ENCODE results near the gene STRIT1. TPM values are rescaled to one million over a fixed set of nuclear protein-coding genes. Genes with fewer than 3 reads are reported as not detected.

The STRIT1 gene
- total and polyA plus RNA-seq, 9 of the 15 experiments (the other 6 are each of a cell fraction or from before 2014, with no cell fraction given): not detected

- TF ChIP-seq ILF3 (IDR thresholded peaks at IDR 0.05; ENCODE audit: borderline replicate concordance): no peak
- TF ChIP-seq ZNF512 (tag; IDR thresholded peaks at IDR 0.05): no peak
- no peak for TF ChIP-seq ZNF707 (CRISPR knock-in tag; conservative IDR thresholded peaks at IDR 0.05)
- TF ChIP-seq PTTG1 (tag; IDR thresholded peaks at IDR 0.05; ENCODE audit: low read depth): no peak
- TF ChIP-seq ZNF75A (CRISPR knock-in tag; IDR thresholded peaks at IDR 0.05): no peak
- TF ChIP-seq BRF2 (IDR thresholded peaks at IDR 0.05; ENCODE audit: borderline replicate concordance, insufficient read depth, insufficient read length): no peak
- no peak for TF ChIP-seq NUFIP1 (IDR thresholded peaks at IDR 0.05; ENCODE audit: partially characterized antibody)
- TF ChIP-seq ARID4B (CRISPR knock-in tag; IDR thresholded peaks at IDR 0.05): no peak
- TF ChIP-seq GABPB2 (CRISPR knock-in tag; conservative IDR thresholded peaks at IDR 0.05): no peak
- TF ChIP-seq GATAD2A (IDR thresholded peaks at IDR 0.05): no peak
- TF ChIP-seq ATF4 (CRISPR knock-in tag; IDR thresholded peaks at IDR 0.05): no peak
- no peak for TF ChIP-seq BDP1 (IDR thresholded peaks at IDR 0.05; ENCODE audit: insufficient read depth, insufficient read length)
- TF ChIP-seq ELK3 (CRISPR knock-in tag; IDR thresholded peaks at IDR 0.05): no peak
- TF ChIP-seq ZNF717 (CRISPR knock-in tag; IDR thresholded peaks at IDR 0.05): no peak
- TF ChIP-seq ZNF764 (CRISPR knock-in tag; IDR thresholded peaks at IDR 0.05; ENCODE audit: low read depth): no peak
- TF ChIP-seq MCM2 (IDR thresholded peaks at IDR 0.05; ENCODE audit: low read depth): no peak
- TF ChIP-seq HIVEP1 (CRISPR knock-in tag; IDR thresholded peaks at IDR 0.05): no peak
- no peak for TF ChIP-seq PTBP1 (IDR thresholded peaks at IDR 0.05; ENCODE audit: low read depth, low read length)
- no peak for TF ChIP-seq XRCC3 (IDR thresholded peaks at IDR 0.05)
- TF ChIP-seq KLF13 (tag; IDR thresholded peaks at IDR 0.05; ENCODE audit: borderline replicate concordance, low read depth): no peak
- TF ChIP-seq NFATC3 (IDR thresholded peaks at IDR 0.05): no peak
These were observed 44.8 kb downstream of the STRIT1 start (continued) for GRCh38 chr3:155248531-155249187.
